T-cell (primary cell): ENCODE results near the gene TBC1D22A. TPM values are rescaled to one million over a fixed set of nuclear protein-coding genes. Genes with fewer than 3 reads are reported as not detected.

ENCODE experiments used
- ATAC-seq, 4 experiments: fragments of 200-7000 bp in 3 of 4; fragments of 150-1000 bp in 1 of 4; cut with Tn5 transposase; replicated peaks in 1 of 4; 1 replicate in 3 of 4; 2 replicates in 1 of 4; pipeline ENCODE4 v1.10.0; 2021; ENCODE audit warnings: moderate library complexity in 3 of 4, mild to moderate bottlenecking in 2 of 4, moderate number of reproducible peaks in 1 of 4
- CTCF ChIA-PET, 2 donors: fragments of 300-600 bp; sonication (Branson Sonifier 250); formaldehyde crosslinking; loops; one replicate each; lab custom pipeline; 2022; ENCODE audit warnings: antibody characterized with exemption in 2 of 2; lab: Charles Lee
- POLR2A ChIA-PET, 2 donors: fragments of 300-600 bp; sonication (Branson Sonifier 250); formaldehyde crosslinking; loops; one replicate each; lab custom pipeline; 2022; ENCODE audit warnings: antibody characterized with exemption in 2 of 2; lab: Charles Lee
- DNase-seq, 35 experiments: peaks; one replicate each; pipeline versions ENCODE4 v3.0.0 to v3.0.0-alpha.2; 2013 to 2023
- H3K27ac ChIP-seq: one replicate; pipeline ENCODE4 v1.5.1; 2013; ENCODE audit warnings: low read length
- H3K27me3 ChIP-seq, 2 experiments: replicated peaks in 1 of 2; 1 replicate in 1 of 2; 2 replicates in 1 of 2; pipeline versions ENCODE4 v1.6.1 to v1.7.0; 2013; ENCODE audit warnings: low read length in 1 of 2, mixed read lengths in 1 of 2; ENCODE audit not compliant: control insufficient read depth in 2 of 2, insufficient read depth in 2 of 2; ENCODE audit errors: extremely low read depth in 1 of 2
- H3K36me3 ChIP-seq, 2 donors: 1 replicate in 1 of 2; 2 replicates in 1 of 2; pipeline versions ENCODE4 v1.6.1 to v1.7.0; 2013; ENCODE audit warnings: low read length in 1 of 2; ENCODE audit not compliant: control insufficient read depth in 2 of 2, insufficient read depth in 1 of 2; ENCODE audit errors: extremely low read depth in 1 of 2
- H3K4me1 ChIP-seq, 2 experiments: 1 replicate in 1 of 2; 2 replicates in 1 of 2; pipeline versions ENCODE4 v1.6.1 to v1.7.0; 2013; ENCODE audit warnings: low read length in 2 of 2, mixed read lengths in 1 of 2; ENCODE audit not compliant: insufficient read depth in 2 of 2, control insufficient read depth in 1 of 2; ENCODE audit errors: extremely low read depth in 1 of 2
- H3K4me3 ChIP-seq, 2 donors: 1 replicate in 1 of 2; 2 replicates in 1 of 2; pipeline versions ENCODE4 v1.5.1 to v1.7.0; 2013; ENCODE audit warnings: mild to moderate bottlenecking in 2 of 2, low read length in 1 of 2, moderate library complexity in 1 of 2; ENCODE audit not compliant: control insufficient read depth in 1 of 2; ENCODE audit errors: extremely low read depth in 1 of 2
- H3K9me3 ChIP-seq: 2 replicates; pipeline ENCODE4 v1.7.0; 2013
- H3K27ac Mint-ChIP-seq, 2 donors: one replicate each; pipeline ENCODE4 v1.8.0; 2020 to 2021; ENCODE audit warnings: mild to moderate bottlenecking in 2 of 2, mixed read lengths in 2 of 2
- H3K27me3 Mint-ChIP-seq, 2 donors: one replicate each; pipeline ENCODE4 v1.8.0; 2021 to 2022; ENCODE audit warnings: mixed read lengths in 2 of 2
- H3K36me3 Mint-ChIP-seq: one replicate; pipeline ENCODE4 v1.8.0; 2021; ENCODE audit warnings: mixed read lengths
- H3K4me1 Mint-ChIP-seq, 3 donors: one replicate each; pipeline ENCODE4 v1.8.0; 2020 to 2022; ENCODE audit warnings: mixed read lengths in 3 of 3, mild to moderate bottlenecking in 1 of 3
- H3K4me3 Mint-ChIP-seq, 3 donors: one replicate each; pipeline ENCODE4 v1.8.0; 2020 to 2022; ENCODE audit warnings: mild to moderate bottlenecking in 3 of 3, mixed read lengths in 3 of 3, moderate library complexity in 3 of 3
- H3K9me3 Mint-ChIP-seq, 3 donors: one replicate each; pipeline ENCODE4 v1.8.0; 2020 to 2022; ENCODE audit warnings: mixed read lengths in 3 of 3
- WGBS: methylation state at CpG from one replicate; pipeline ENCODE4 v1.1.5; 2013; ENCODE audit warnings: missing lambda C conversion rate; ENCODE audit not compliant: insufficient coverage; 5-methylcytosine and 5-hydroxymethylcytosine counted together
- total RNA-seq, 35 experiments: library from RNA in 6 of 35; stranded (reverse) in 6 of 35; fragments of 120-200 nt in 1 of 35; gene quantifications; one replicate each; pipeline versions ENCODE4 v1.2.1 to v1.2.4 and lab custom pipeline; 2013 to 2026

The TBC1D22A gene
- total RNA-seq, 5 donors from 2014 or later (not counting 1 experiment from before 2014, with no cell fraction given) = 38.3 to 67.8 (median 57.7) TPM

DNA sequence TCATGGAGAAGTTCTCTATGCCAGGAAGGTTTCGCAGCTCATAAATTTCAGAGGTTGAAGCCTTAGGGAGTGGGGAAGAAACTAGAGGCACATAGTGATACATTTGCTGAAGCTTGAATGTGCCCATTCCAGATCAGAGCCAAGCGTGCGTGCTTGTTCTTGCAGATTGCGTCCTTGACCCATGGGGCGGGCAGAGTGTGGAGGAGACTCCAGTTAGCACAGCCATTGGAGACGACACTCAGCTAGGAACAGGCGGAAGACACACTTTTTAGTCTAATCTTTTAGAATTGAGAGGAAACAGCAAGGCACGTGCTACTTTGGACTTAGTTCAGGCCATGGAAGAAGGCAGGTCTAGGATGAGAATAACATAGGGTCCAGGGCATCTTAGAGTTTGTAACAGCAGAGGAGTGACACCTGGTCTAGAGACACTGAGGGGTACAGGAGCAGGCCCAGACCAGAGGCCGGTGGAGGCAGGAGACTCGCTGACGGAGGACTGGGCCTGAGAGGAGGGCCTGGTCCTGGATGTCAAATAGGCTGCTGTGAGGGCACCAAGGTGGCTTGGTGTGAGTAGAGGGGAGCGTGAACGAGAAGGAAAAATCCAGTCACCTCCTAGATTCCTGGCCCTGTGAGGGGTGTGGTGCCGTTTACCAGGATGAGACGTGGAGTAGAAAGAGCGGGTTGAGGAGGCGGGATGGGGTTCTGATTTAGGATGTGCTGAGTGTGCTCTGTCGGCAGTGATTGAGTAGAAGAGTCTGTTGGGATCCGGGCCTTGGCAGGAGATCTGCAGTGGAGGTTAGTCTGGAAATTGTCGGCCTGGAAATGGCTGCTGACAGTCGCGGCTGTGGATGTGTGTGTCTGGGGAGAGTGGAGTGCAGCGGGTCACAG is 154.7 kb downstream of the TBC1D22A start:
- peaks cover 0 to 22% of the 10 kb centered on the region in 2 donors for H3K36me3 ChIP-seq
- no peaks in the 10 kb centered on the region for H3K27me3 ChIP-seq
- WGBS = 99% methylated on average over 22 of the region's 23 CpGs
- Mint-ChIP-seq H3K4me3 (no peak overlapping the region), H3K36me3 (peaks cover 77% of the 10 kb centered on the region), H3K27ac (no peak overlapping the region), H3K4me1 (peaks cover 12 to 29% (median 19%) of the 10 kb centered on the region in 3 donors), H3K9me3 (peaks cover 0 to 6% (median 3%) of the 10 kb centered on the region in 3 donors), H3K27me3 (no peaks in the 10 kb centered on the region)
- no peaks in the 10 kb centered on the region for H3K4me1 ChIP-seq
- POLR2A ChIA-PET = no interaction called here
- no peaks in the 10 kb centered on the region for H3K9me3 ChIP-seq
- ATAC-seq (no peak), DNase-seq (no peak)
- H3K4me3 ChIP-seq = no peak overlapping the region
- CTCF ChIA-PET = no interaction called here
- H3K27ac ChIP-seq = no peak overlapping the region

DNA sequence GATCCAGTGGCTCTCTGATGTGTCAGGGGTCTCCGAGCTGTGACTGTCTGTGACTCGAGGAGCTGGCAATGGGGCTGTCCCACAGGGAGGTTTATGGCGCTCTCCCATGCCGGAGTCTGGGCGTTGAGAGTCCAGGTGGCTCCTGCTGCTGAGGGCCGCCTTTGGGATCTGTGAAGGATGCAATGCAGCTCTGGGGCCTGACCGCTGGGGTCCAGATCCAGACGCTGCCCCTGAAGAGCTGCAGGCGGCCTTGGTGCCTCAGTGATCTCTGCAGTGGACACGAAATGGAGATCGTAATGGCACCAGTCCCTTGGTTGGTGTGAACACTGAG is 155.3 kb downstream of the TBC1D22A start:
- Mint-ChIP-seq H3K4me1 (peaks cover 16 to 35% (median 22%) of the 10 kb centered on the region in 3 donors), H3K27me3 (no peaks in the 10 kb centered on the region), H3K9me3 (peaks cover 0 to 7% (median 3%) of the 10 kb centered on the region in 3 donors), H3K27ac (no peak overlapping the region), H3K4me3 (no peak overlapping the region), H3K36me3 (peaks cover 78% of the 10 kb centered on the region)
- WGBS = 98% methylated on average over 11 of the region's 11 CpGs
- H3K4me1 ChIP-seq = no peaks in the 10 kb centered on the region
- no peak overlapping the region for H3K27ac ChIP-seq
- H3K27me3 ChIP-seq = no peaks in the 10 kb centered on the region
- ChIA-PET POLR2A (no interaction called here), CTCF (no interaction called here)
- H3K9me3 ChIP-seq = no peaks in the 10 kb centered on the region
- no peak overlapping the region for H3K4me3 ChIP-seq
- ATAC-seq (no peak), DNase-seq (no peak)
- H3K36me3 ChIP-seq = peaks cover 0 to 22% of the 10 kb centered on the region in 2 donors

GRCh38 chr22:46918197-46918596 is 155.7 kb downstream of the TBC1D22A start:
- Histone ChIP-seq H3K36me3 (peaks cover 0 to 21% of the 10 kb centered on the region in 2 donors), H3K4me1 (no peaks in the 10 kb centered on the region), H3K4me3 (no peak overlapping the region), H3K27me3 (no peaks in the 10 kb centered on the region), H3K27ac (no peak overlapping the region), H3K9me3 (no peaks in the 10 kb centered on the region)
- WGBS = 81% methylated on average over 2 of the region's 6 CpGs
- peaks cover 0 to 7% (median 3%) of the 10 kb centered on the region in 3 donors for H3K9me3 Mint-ChIP-seq
- ChIA-PET CTCF (no interaction called here), POLR2A (no interaction called here)
- peaks cover 18 to 38% (median 23%) of the 10 kb centered on the region in 3 donors for H3K4me1 Mint-ChIP-seq
- ATAC-seq = no peak
- peaks cover 73% of the 10 kb centered on the region for H3K36me3 Mint-ChIP-seq
- no peaks in the 10 kb centered on the region for H3K27me3 Mint-ChIP-seq
- no peak overlapping the region for H3K4me3 Mint-ChIP-seq
- DNase-seq = no peak
- H3K27ac Mint-ChIP-seq = no peak overlapping the region

GRCh38 chr22:46922037-46922436 is 159.6 kb downstream of the TBC1D22A start:
- Histone ChIP-seq H3K27ac (no peak overlapping the region), H3K4me1 (no peaks in the 10 kb centered on the region), H3K27me3 (no peaks in the 10 kb centered on the region), H3K36me3 (peaks cover 0 to 2% of the 10 kb centered on the region in 2 donors), H3K9me3 (no peaks in the 10 kb centered on the region), H3K4me3 (no peak overlapping the region)
- Mint-ChIP-seq H3K4me3 (no peak overlapping the region), H3K36me3 (peaks cover 57% of the 10 kb centered on the region), H3K27ac (no peak overlapping the region), H3K9me3 (peaks cover 0 to 7% (median 3%) of the 10 kb centered on the region in 3 donors), H3K27me3 (no peaks in the 10 kb centered on the region), H3K4me1 (peaks cover 17 to 31% (median 23%) of the 10 kb centered on the region in 3 donors)
- CTCF ChIA-PET = interaction anchor here in 1 of 2 donors (0.7 kb wide), 1 partner anchor 98 kb away, joined by 3 read pairs; no protein-coding TSS in a partner anchor
- POLR2A ChIA-PET = no interaction called here
- no peak for ATAC-seq
- no peak for DNase-seq

DNA sequence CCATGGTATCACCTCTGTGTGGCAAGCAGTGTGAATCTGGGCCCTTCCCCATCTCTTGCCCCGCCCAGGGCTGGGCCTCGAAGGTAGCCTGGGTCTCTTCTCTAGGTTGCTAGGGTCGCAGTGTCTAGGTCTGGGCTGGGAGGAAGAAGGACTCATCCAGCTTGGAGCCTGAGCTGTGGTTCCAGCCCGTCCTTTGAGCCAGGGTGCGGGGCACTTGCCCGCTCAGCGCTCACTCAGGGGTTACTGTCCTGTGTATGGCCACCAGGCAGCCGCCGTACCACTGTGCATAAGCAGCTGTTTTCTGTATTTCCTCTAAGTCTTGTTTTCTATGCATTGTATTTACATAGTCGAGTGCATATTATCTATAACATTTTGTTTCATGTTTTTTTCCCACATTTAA is 160.9 kb downstream of the TBC1D22A start:
- Histone ChIP-seq H3K27me3 (no peaks in the 10 kb centered on the region), H3K27ac (no peak overlapping the region), H3K9me3 (no peaks in the 10 kb centered on the region), H3K4me1 (no peaks in the 10 kb centered on the region), H3K36me3 (peaks cover 0 to 2% of the 10 kb centered on the region in 2 donors), H3K4me3 (no peak overlapping the region)
- Mint-ChIP-seq H3K27ac (no peak overlapping the region), H3K36me3 (peaks cover 51% of the 10 kb centered on the region), H3K4me1 (peaks cover 20 to 24% (median 20%) of the 10 kb centered on the region in 3 donors), H3K27me3 (no peaks in the 10 kb centered on the region), H3K4me3 (no peak overlapping the region), H3K9me3 (peaks cover 0 to 7% (median 3%) of the 10 kb centered on the region in 3 donors)
- ATAC-seq = no peak
- WGBS = 96% methylated on average over 7 of the region's 10 CpGs
- POLR2A ChIA-PET = no interaction called here
- CTCF ChIA-PET = no interaction called here
- DNase-seq = peak in 1 of 35 experiments; percentile 1

- H3K9me3 Mint-ChIP-seq = peaks cover 0 to 7% (median 3%) of the 10 kb centered on the region in 3 donors
- no peak overlapping the region for H3K4me3 Mint-ChIP-seq
- WGBS = no CpG with 5 or more reads among the region's 3 CpGs
- Histone ChIP-seq H3K27me3 (no peaks in the 10 kb centered on the region), H3K4me1 (no peaks in the 10 kb centered on the region), H3K9me3 (no peaks in the 10 kb centered on the region), H3K36me3 (peaks cover 0 to under 1% of the 10 kb centered on the region in 2 donors), H3K4me3 (no peak overlapping the region), H3K27ac (no peak overlapping the region)
- CTCF ChIA-PET = interaction anchor here in 1 of 2 donors (0.6 kb wide), 1 partner anchor 34 kb away, joined by 3 read pairs; no protein-coding TSS in a partner anchor
- no peak for DNase-seq
- peaks cover 39% of the 10 kb centered on the region for H3K36me3 Mint-ChIP-seq
- no peak overlapping the region for H3K27ac Mint-ChIP-seq
- POLR2A ChIA-PET = no interaction called here
- peaks cover 13 to 22% (median 19%) of the 10 kb centered on the region in 3 donors for H3K4me1 Mint-ChIP-seq
- ATAC-seq = no peak
- no peaks in the 10 kb centered on the region for H3K27me3 Mint-ChIP-seq
Observed at GRCh38 chr22:46925818-46926217, 163.4 kb downstream of the TBC1D22A start.
